Esophagus squamous epithelium (tissue), 5 donors: Measurements from ENCODE around the gene RTCB. TPM values are rescaled to one million over a fixed set of nuclear protein-coding genes. Genes with fewer than 3 reads are reported as not detected.

Experiments
- DNase-seq: peaks from one replicate; lab custom pipeline; 2025; lab: John Stamatoyannopoulos, UW
- H3K27ac ChIP-seq, 4 donors: fragments of 200-600 bp; sonication (generic); one replicate each; pipeline ENCODE4 v1.5.1; 2016 to 2019; ENCODE audit warnings: mild to moderate bottlenecking in 1 of 4
- H3K27me3 ChIP-seq, 4 donors: fragments of 200-600 bp; sonication (generic); 1 replicate in 3 of 4; 2 replicates in 1 of 4; pipeline versions ENCODE4 v1.5.1 to v1.6.0; 2017 to 2021; ENCODE audit warnings: antibody characterized with exemption in 1 of 4
- H3K36me3 ChIP-seq, 3 donors: fragments of 200-600 bp; sonication (generic); one replicate each; pipeline ENCODE4 v1.5.1; 2016 to 2019
- H3K4me1 ChIP-seq, 3 donors: fragments of 200-600 bp; sonication (generic); one replicate each; pipeline ENCODE4 v1.5.1; 2017 to 2019
- H3K4me3 ChIP-seq, 4 donors: fragments of 200-600 bp; sonication (generic); 1 replicate in 3 of 4; 2 replicates in 1 of 4; pipeline ENCODE4 v1.5.1; 2016 to 2019; ENCODE audit warnings: mild to moderate bottlenecking in 2 of 4, moderate library complexity in 1 of 4
- H3K9me3 ChIP-seq, 3 donors: fragments of 200-600 bp; sonication (generic); one replicate each; pipeline ENCODE4 v1.5.1; 2016 to 2019
- CTCF ChIP-seq, 6 experiments: fragments of 450-650 bp in 4 of 6; fragments of 200-600 bp in 2 of 6; sonication (generic) in 2 of 6; IDR thresholded peaks; one replicate each; pipeline ENCODE4 v1.5.1; 2016 to 2019; ENCODE audit warnings: antibody characterized with exemption in 6 of 6, mild to moderate bottlenecking in 4 of 6, moderate library complexity in 4 of 6
- POLR2A ChIP-seq, 4 donors: fragments of 450-650 bp; IDR thresholded peaks; one replicate each; pipeline ENCODE4 v1.6.1; 2017; ENCODE audit warnings: antibody characterized with exemption in 4 of 4, mild to moderate bottlenecking in 4 of 4, moderate library complexity in 3 of 4
- WGBS, 2 donors: methylation state at CpG; one replicate each; pipeline ENCODE4 v1.1.5; 2018; 5-methylcytosine and 5-hydroxymethylcytosine counted together
- intact Hi-C: fragments of 100-400 bp; cut with DNase I; formaldehyde crosslinking; loops from one replicate; pipeline ENCODE4 v1.15.0; 2022
- total RNA-seq, 4 donors: library from RNA; depleted of rRNA; stranded (reverse); fragments of >200 nt; gene quantifications; one replicate each; pipeline ENCODE4 v1.1.0, GENCODE V29; 2016
- donor health status: DM: yes; HTN: yes; CAD: no.

The RTCB gene
- total RNA-seq, 4 donors from 2014 or later = 48.1 to 79.2 (median 70.9) TPM

- H3K4me3 ChIP-seq = no peak overlapping the region
- DNase-seq = no peak
- H3K27me3 ChIP-seq = no peaks in the 10 kb centered on the region
- H3K36me3 ChIP-seq = peaks cover 0 to 100% (median 36%) of the 10 kb centered on the region in 3 donors
- no peaks in the 10 kb centered on the region for H3K9me3 ChIP-seq
- TF ChIP-seq CTCF (IDR thresholded peaks at IDR 0.05) = no peak
- intact Hi-C loops = no loop called here
- no peaks in the 10 kb centered on the region for H3K4me1 ChIP-seq
- no peak overlapping the region for H3K27ac ChIP-seq
- 64 to 72% methylated on average over 4 of the region's 4 CpGs for WGBS, 2 donors
Observed at GRCh38 chr22:32401486-32401885, 10.6 kb downstream of the RTCB start.

GRCh38 chr22:32396746-32397145, 15.3 kb downstream of the RTCB start:
- H3K4me1 ChIP-seq = no peaks in the 10 kb centered on the region
- intact Hi-C loops = no loop called here
- H3K9me3 ChIP-seq = no peaks in the 10 kb centered on the region
- no peak for DNase-seq
- 79% methylated on average over 5 of the region's 5 CpGs for WGBS, 2 donors
- no peak overlapping the region for H3K4me3 ChIP-seq
- no peak overlapping the region for H3K27ac ChIP-seq
- H3K27me3 ChIP-seq = no peaks in the 10 kb centered on the region
- peaks cover 23 to 100% (median 68%) of the 10 kb centered on the region in 3 donors for H3K36me3 ChIP-seq
- TF ChIP-seq CTCF (IDR thresholded peaks at IDR 0.05) (no peak), POLR2A (IDR thresholded peaks at IDR 0.05) (no peak)

- Histone ChIP-seq H3K36me3 (peaks cover 23 to 100% (median 66%) of the 10 kb centered on the region in 3 donors), H3K27me3 (no peaks in the 10 kb centered on the region), H3K4me3 (no peak overlapping the region), H3K9me3 (no peaks in the 10 kb centered on the region), H3K4me1 (no peaks in the 10 kb centered on the region), H3K27ac (no peak overlapping the region)
- no peak for DNase-seq
- TF ChIP-seq CTCF (IDR thresholded peaks at IDR 0.05) (no peak), POLR2A (IDR thresholded peaks at IDR 0.05) (no peak)
- intact Hi-C loops = no loop called here
- 85 to 100% methylated on average over 1 of the region's 1 CpG for WGBS, 2 donors
Observed at GRCh38 chr22:32396255-32396654, 15.8 kb downstream of the RTCB start.

GRCh38 chr22:32395107-32395506, 16.9 kb downstream of the RTCB start:
- H3K4me3 ChIP-seq = no peak overlapping the region
- DNase-seq = no peak
- H3K36me3 ChIP-seq = peaks cover 23 to 100% (median 57%) of the 10 kb centered on the region in 3 donors
- no peaks in the 10 kb centered on the region for H3K27me3 ChIP-seq
- intact Hi-C loops = no loop called here
- no peak overlapping the region for H3K27ac ChIP-seq
- TF ChIP-seq POLR2A (IDR thresholded peaks at IDR 0.05) (no peak), CTCF (IDR thresholded peaks at IDR 0.05) (no peak)
- H3K4me1 ChIP-seq = no peaks in the 10 kb centered on the region
- no peaks in the 10 kb centered on the region for H3K9me3 ChIP-seq
- WGBS, 2 donors = 76 to 85% methylated on average over 5 of the region's 5 CpGs

GRCh38 chr22:32389685-32390084, 22.4 kb downstream of the RTCB start:
- intact Hi-C loops = no loop called here
- no peak for DNase-seq
- peaks cover 19 to 98% (median 36%) of the 10 kb centered on the region in 3 donors for H3K36me3 ChIP-seq
- no peaks in the 10 kb centered on the region for H3K4me1 ChIP-seq
- no peak overlapping the region for H3K4me3 ChIP-seq
- H3K9me3 ChIP-seq = no peaks in the 10 kb centered on the region
- H3K27me3 ChIP-seq = no peaks in the 10 kb centered on the region
- TF ChIP-seq POLR2A (IDR thresholded peaks at IDR 0.05) = no peak
- TF ChIP-seq CTCF (IDR thresholded peaks at IDR 0.05) = peak in 2 of 6 experiments; percentile 26
- no peak overlapping the region for H3K27ac ChIP-seq
- 75 to 76% methylated on average over 4 of the region's 4 CpGs for WGBS, 2 donors
